Measurements from ENCODE around the gene CACNA1C. TPM values are rescaled to one million over a fixed set of nuclear protein-coding genes. Genes with fewer than 3 reads are reported as not detected.

Gene CACNA1C
- total RNA-seq, 1 experiment from 2014 or later: 1.1 TPM

GRCh38 chr12:2413999-2414792, 361.4 kb downstream of the CACNA1C start:
- Histone ChIP-seq H3K23me2 (ENCODE audit: insufficient read length, low read depth, low read length, poor library complexity, severe bottlenecking) (no peaks in the 10 kb centered on the region), H3T11ph (ENCODE audit: low read length) (no peak overlapping the region), H2BK5ac (ENCODE audit: insufficient read length, low read length) (no peak overlapping the region), H2BK12ac (ENCODE audit: insufficient read length, low read depth, low read length) (no peak overlapping the region), H2BK20ac (ENCODE audit: low read depth, low read length, poor library complexity, severe bottlenecking) (no peak overlapping the region), H4K5ac (ENCODE audit: insufficient read length, low read depth, low read length) (no peak overlapping the region), H3K4me2 (ENCODE audit: insufficient read depth, insufficient read length, low read length) (no peak overlapping the region), H3K4ac (ENCODE audit: low read depth, low read length) (no peak overlapping the region), H3K79me1 (ENCODE audit: insufficient read depth, low read depth, low read length, poor library complexity, severe bottlenecking) (no peaks in the 10 kb centered on the region), H4K8ac (replicated peaks; ENCODE audit: insufficient read length, low read depth, low read length) (no peak overlapping the region), H3K9me3 (ENCODE audit: control insufficient read depth, low read depth, low read length) (no peaks in the 10 kb centered on the region), H3K56ac (ENCODE audit: insufficient read length, low read depth, low read length) (no peak overlapping the region), H2BK15ac (ENCODE audit: low read depth, low read length) (no peak overlapping the region), H4K20me1 (ENCODE audit: control insufficient read depth, insufficient read depth, insufficient read length) (no peaks in the 10 kb centered on the region), H2AFZ (ENCODE audit: low read length) (no peak overlapping the region), H3K9ac (ENCODE audit: extremely low read depth, insufficient read length, low read length) (no peak overlapping the region), H2AK5ac (ENCODE audit: insufficient read length, low read length) (no peak overlapping the region), H3K79me2 (ENCODE audit: insufficient read depth, low read length) (no peaks in the 10 kb centered on the region), H3K4me1 (ENCODE audit: insufficient read depth, low read length) (peaks cover 18% of the 10 kb centered on the region; the same call in 1 of the 2 replicates), H3K27me3 (ENCODE audit: insufficient read depth, low read length) (no peaks in the 10 kb centered on the region), H3K18ac (ENCODE audit: insufficient read length, low read depth, low read length) (no peak overlapping the region), H3K27ac (ENCODE audit: insufficient read length, low read depth, low read length) (no peak overlapping the region), H2BK120ac (ENCODE audit: low read depth, low read length, poor library complexity, severe bottlenecking) (no peak overlapping the region), H3K14ac (ENCODE audit: insufficient read depth, low read length) (no peak overlapping the region), H3K23ac (ENCODE audit: insufficient read length, low read depth, low read length) (no peak overlapping the region), H4K91ac (ENCODE audit: insufficient read length, low read depth, low read length) (no peak overlapping the region)
- no peaks in the 10 kb centered on the region for H3K36me3 Mint-ChIP-seq (ENCODE audit: insufficient read depth in 1 of 3, low read depth in 3 of 3)
- no CpG with 5 or more reads among the region's 13 CpGs for WGBS (ENCODE audit: extremely low coverage, insufficient read length, low lambda C conversion rate)
- TF ChIP-seq CTCF (conservative IDR thresholded peaks at IDR 0.05): no peak
- H3K4me1 Mint-ChIP-seq: peaks cover 50 to 67% of the 10 kb centered on the region in 2 experiments
- H3K27me3 Mint-ChIP-seq (ENCODE audit: low read depth): peaks cover 1% of the 10 kb centered on the region
- no peaks in the 10 kb centered on the region; a peak in 1 of 5 replicates for H3K9me3 Mint-ChIP-seq
- no peak overlapping the region for H3K4me3 Mint-ChIP-seq
- DNase-seq: no peak
- no peak overlapping the region; a peak in 2 of 7 replicates for H3K27ac Mint-ChIP-seq

Data from H9 (cell line).